Cardiac muscle cell (in vitro differentiated cells and primary cell): Measurements from ENCODE around the gene BMPR1B. TPM values are rescaled to one million over a fixed set of nuclear protein-coding genes. Genes with fewer than 3 reads are reported as not detected.

Source experiments
- DNase-seq, 2 donors: peaks; one replicate each; pipeline versions ENCODE4 v3.0.0 to v3.0.0-alpha.2; 2010 to 2017; ENCODE audit warnings: low read depth in 1 of 2, low spot score in 1 of 2
- H3K27ac ChIP-seq: fragments of 200-600 bp; sonication (generic); 2 replicates; pipeline ENCODE4 v1.5.1; 2016
- H3K27me3 ChIP-seq: fragments of 200-600 bp; sonication (generic); 2 replicates; pipeline ENCODE4 v1.6.0; 2016; ENCODE audit warnings: control low read depth
- H3K36me3 ChIP-seq: fragments of 200-600 bp; sonication (generic); 2 replicates; pipeline ENCODE4 v1.5.1; 2016; ENCODE audit warnings: control low read depth
- H3K4me1 ChIP-seq: fragments of 200-600 bp; sonication (generic); 2 replicates; pipeline ENCODE4 v1.8.1; 2017; ENCODE audit warnings: low read depth, mild to moderate bottlenecking, mixed run types
- H3K4me3 ChIP-seq: fragments of 200-600 bp; sonication (generic); 2 replicates; pipeline ENCODE4 v1.5.1; 2016; ENCODE audit warnings: mild to moderate bottlenecking
- H3K9me3 ChIP-seq: fragments of 200-600 bp; sonication (generic); 2 replicates; pipeline ENCODE4 v1.5.1; 2017; ENCODE audit warnings: low read depth, mild to moderate bottlenecking, control low read depth
- CTCF ChIP-seq: IDR thresholded peaks from 2 replicates; pipeline ENCODE4 v1.5.1; 2012; ENCODE audit warnings: low read depth, mild to moderate bottlenecking, low read length
- polyA plus RNA-seq: library from polyadenylated mRNA; unstranded; fragments of >200 nt; fragmentation: Nextera tagmentation; extraction: Ambion mirVana; gene quantifications from 2 replicates; pipeline ENCODE4 v1.2.1, GENCODE V29; 2016
- total RNA-seq: library from RNA; depleted of rRNA; stranded (reverse); fragments of >200 nt; gene quantifications from 2 replicates; pipeline ENCODE4 v1.2.3, GENCODE V29; 2016

Gene BMPR1B
- total and polyA plus RNA-seq, 2 experiments from 2014 or later: 0.53 to 1.8 TPM

- Histone ChIP-seq H3K27me3 (peaks cover 47% of the 10 kb centered on the region), H3K36me3 (no peaks in the 10 kb centered on the region), H3K4me3 (no peak overlapping the region), H3K4me1 (no peaks in the 10 kb centered on the region), H3K27ac (no peak overlapping the region), H3K9me3 (no peaks in the 10 kb centered on the region)
- TF ChIP-seq CTCF: no peak
- no peak for DNase-seq
These were observed 46.9 kb downstream of the BMPR1B start for GRCh38 chr4:94804650-94805049.

- Histone ChIP-seq H3K4me3 (no peak overlapping the region), H3K4me1 (no peaks in the 10 kb centered on the region), H3K36me3 (no peaks in the 10 kb centered on the region), H3K27ac (no peak overlapping the region), H3K27me3 (peaks cover 57% of the 10 kb centered on the region), H3K9me3 (no peaks in the 10 kb centered on the region)
- TF ChIP-seq CTCF: no peak
- no peak for DNase-seq
These were observed 48.6 kb downstream of the BMPR1B start for GRCh38 chr4:94806376-94806775.

GRCh38 chr4:94811643-94812042 lies 53.9 kb downstream of the BMPR1B start:
- TF ChIP-seq CTCF: no peak
- H3K4me3 ChIP-seq: no peak overlapping the region
- no peak for DNase-seq

GRCh38 chr4:94813221-94813620 lies 55.5 kb downstream of the BMPR1B start:
- no peak for DNase-seq
- Histone ChIP-seq H3K9me3 (no peaks in the 10 kb centered on the region), H3K27ac (no peak overlapping the region), H3K4me3 (no peak overlapping the region), H3K4me1 (no peaks in the 10 kb centered on the region), H3K36me3 (no peaks in the 10 kb centered on the region), H3K27me3 (peaks cover 79% of the 10 kb centered on the region)
- no peak for TF ChIP-seq CTCF

More at GRCh38 chr4:94811643-94812042, 53.9 kb downstream of the BMPR1B start:
- peaks cover 77% of the 10 kb centered on the region for H3K27me3 ChIP-seq
- no peaks in the 10 kb centered on the region for H3K36me3 ChIP-seq
- H3K4me1 ChIP-seq: no peaks in the 10 kb centered on the region
- H3K27ac ChIP-seq: no peak overlapping the region
- H3K9me3 ChIP-seq: no peaks in the 10 kb centered on the region

- TF ChIP-seq CTCF: no peak
- DNase-seq: no peak
- H3K4me1 ChIP-seq: peaks cover 4% of the 10 kb centered on the region
These were observed 56.5 kb downstream of the BMPR1B start for GRCh38 chr4:94814237-94814636.

More at GRCh38 chr4:94814237-94814636, 56.5 kb downstream of the BMPR1B start:
- Histone ChIP-seq H3K36me3 (no peaks in the 10 kb centered on the region), H3K27ac (no peak overlapping the region), H3K4me3 (no peak overlapping the region), H3K9me3 (no peaks in the 10 kb centered on the region), H3K27me3 (peaks cover 72% of the 10 kb centered on the region)
